ENCODE data around the gene MTMR10.

DNA sequence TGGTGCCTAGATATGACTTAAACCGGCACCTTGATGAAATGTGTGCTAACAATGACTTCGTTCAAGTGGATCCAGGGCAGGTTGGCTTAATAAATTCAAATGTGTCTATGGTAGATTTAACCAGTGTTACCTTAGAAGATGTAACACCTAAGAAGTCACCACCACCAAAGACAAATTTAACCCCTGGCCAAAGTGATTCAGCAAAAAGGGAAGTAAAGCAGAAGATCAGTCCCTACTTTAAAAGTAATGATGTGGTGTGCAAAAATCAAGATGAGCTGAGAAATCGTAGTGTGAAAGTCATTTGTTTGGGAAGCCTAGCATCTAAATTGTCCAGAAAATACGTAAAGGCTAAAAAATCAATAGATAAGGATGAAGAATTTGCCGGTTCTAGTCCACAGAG, 86.6 kb downstream of the MTMR10 start:
- no peak for TF ChIP-seq CTCF (conservative IDR thresholded peaks at IDR 0.05 in 1 of 2, IDR thresholded peaks at IDR 0.05 in 1 of 2; ENCODE audit: low read depth in 1 of 2, low read length in 2 of 2)
- no peak for TF ChIP-seq EZH2 (IDR thresholded peaks at IDR 0.05; ENCODE audit: low read length, missing control alignments)
